ENCODE data around the gene ANGPTL1. TPM values are rescaled to one million over a fixed set of nuclear protein-coding genes. Genes with fewer than 3 reads are reported as not detected.
A peak's percentile ranks its signal among the peaks of the same experiment; 100 is the strongest.

The ANGPTL1 gene, protein sequence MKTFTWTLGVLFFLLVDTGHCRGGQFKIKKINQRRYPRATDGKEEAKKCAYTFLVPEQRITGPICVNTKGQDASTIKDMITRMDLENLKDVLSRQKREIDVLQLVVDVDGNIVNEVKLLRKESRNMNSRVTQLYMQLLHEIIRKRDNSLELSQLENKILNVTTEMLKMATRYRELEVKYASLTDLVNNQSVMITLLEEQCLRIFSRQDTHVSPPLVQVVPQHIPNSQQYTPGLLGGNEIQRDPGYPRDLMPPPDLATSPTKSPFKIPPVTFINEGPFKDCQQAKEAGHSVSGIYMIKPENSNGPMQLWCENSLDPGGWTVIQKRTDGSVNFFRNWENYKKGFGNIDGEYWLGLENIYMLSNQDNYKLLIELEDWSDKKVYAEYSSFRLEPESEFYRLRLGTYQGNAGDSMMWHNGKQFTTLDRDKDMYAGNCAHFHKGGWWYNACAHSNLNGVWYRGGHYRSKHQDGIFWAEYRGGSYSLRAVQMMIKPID
- polyA plus RNA-seq: 11.0 TPM
- long read RNA-seq, donor 1: 0 reads
- long read RNA-seq, donor 2: 0 reads
- long read RNA-seq, donor 3: 0 reads
- long read RNA-seq, donor 4: 0 reads
- long read RNA-seq, donor 5, partial matches to known transcripts: 0 of 3 reads
- long read RNA-seq, donor 5, other reads (novel, unspliced or antisense): 0 of 3 reads
- long read RNA-seq, donor 6, partial matches to known transcripts: 0 of 2 reads
- long read RNA-seq, donor 6, other reads (novel, unspliced or antisense): 0 of 2 reads
- long read RNA-seq, donor 7: 0 reads
- long read RNA-seq, donor 8, partial matches to known transcripts: 0 of 1 reads
- long read RNA-seq, donor 8, other reads (novel, unspliced or antisense): 0 of 1 reads
- long read RNA-seq, donor 9: 0 reads
- long read RNA-seq, donor 10, partial matches to known transcripts: 0 of 2 reads
- long read RNA-seq, donor 10, other reads (novel, unspliced or antisense): 0 of 2 reads
- long read RNA-seq, donor 11, partial matches to known transcripts: 0 of 3 reads
- long read RNA-seq, donor 11, other reads (novel, unspliced or antisense): 0 of 3 reads

DNA sequence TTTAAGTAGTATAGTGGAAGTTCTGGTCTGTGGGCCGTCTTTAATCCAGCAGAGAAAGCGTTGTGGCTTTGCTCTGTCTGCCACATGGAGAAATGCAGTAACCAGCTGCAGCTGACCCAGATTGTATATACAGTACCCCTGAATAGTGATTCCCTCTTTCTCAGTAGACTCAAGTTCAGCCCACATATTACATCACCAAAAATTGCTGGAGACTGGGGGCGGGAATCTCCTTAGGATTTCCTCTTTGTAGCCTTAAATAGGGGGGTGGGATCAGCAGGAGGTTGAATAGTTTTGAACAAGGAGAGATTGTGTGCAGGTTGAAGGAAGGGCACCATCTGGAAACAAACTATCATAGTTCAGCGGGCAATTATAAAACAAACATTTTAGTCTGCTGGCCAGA is at the start of gene ANGPTL1:
Gene ANGPTL1, minus strand, starts transcription at position 134 of the 400 bp plus-strand sequence. CDS start 5,301 bp downstream, outside the sequence.
- H3K4me3 ChIP-seq (ENCODE audit: low read length): no peak within 1 kb of the TSS
- no peaks in the 10 kb centered on the region for H3K9me3 ChIP-seq (ENCODE audit: control insufficient read depth, low read depth, low read length)
- H3K36me3 ChIP-seq (ENCODE audit: control insufficient read depth, insufficient read depth, low read length): no peaks in the 10 kb centered on the region
- peaks cover 7% of the 10 kb centered on the region for H3K4me1 ChIP-seq (ENCODE audit: control insufficient read depth, insufficient read depth, low read length)
- peak; percentile 12 to 41 for DNase-seq
- WGBS (ENCODE audit: insufficient coverage, low lambda C conversion rate): no CpG with 5 or more reads among the region's 4 CpGs
- H3K27ac ChIP-seq (ENCODE audit: low read length): no peak within 1 kb of the TSS
- H3K27me3 ChIP-seq (ENCODE audit: control insufficient read depth, insufficient read depth, low read length): no peaks in the 10 kb centered on the region

DNA sequence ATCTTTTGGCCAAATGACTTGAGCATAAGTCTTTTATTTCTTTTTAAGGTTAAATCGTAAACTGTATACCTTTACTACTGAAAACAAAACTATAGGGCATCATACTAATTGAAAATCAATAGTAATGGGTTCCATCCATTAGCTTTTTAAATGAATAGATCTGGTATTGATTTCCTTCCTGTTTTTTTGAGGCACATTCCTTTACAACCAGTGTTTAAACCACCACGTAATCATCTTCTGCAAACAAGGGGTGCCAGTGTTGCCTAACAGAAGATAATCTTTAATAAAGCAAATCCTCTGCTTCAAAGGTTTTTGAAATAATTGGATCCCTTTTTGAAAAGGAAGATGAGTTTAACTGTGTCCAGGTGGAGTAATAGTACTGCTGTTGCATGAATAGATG is 48.7 kb upstream of the ANGPTL1 start:
- peaks cover 6% of the 10 kb centered on the region for H3K36me3 ChIP-seq (ENCODE audit: control insufficient read depth, insufficient read depth, low read length)
- no peaks in the 10 kb centered on the region for H3K9me3 ChIP-seq (ENCODE audit: control insufficient read depth, low read depth, low read length)
- H3K4me1 ChIP-seq (ENCODE audit: control insufficient read depth, insufficient read depth, low read length): no peaks in the 10 kb centered on the region
- no peaks in the 10 kb centered on the region for H3K27me3 ChIP-seq (ENCODE audit: control insufficient read depth, insufficient read depth, low read length)
- WGBS (ENCODE audit: insufficient coverage, low lambda C conversion rate): 86% methylated on average over 1 of the region's 2 CpGs
- no peak overlapping the region for H3K27ac ChIP-seq (ENCODE audit: low read length)
- no peak overlapping the region for H3K4me3 ChIP-seq (ENCODE audit: low read length)
- no peak for DNase-seq

DNA sequence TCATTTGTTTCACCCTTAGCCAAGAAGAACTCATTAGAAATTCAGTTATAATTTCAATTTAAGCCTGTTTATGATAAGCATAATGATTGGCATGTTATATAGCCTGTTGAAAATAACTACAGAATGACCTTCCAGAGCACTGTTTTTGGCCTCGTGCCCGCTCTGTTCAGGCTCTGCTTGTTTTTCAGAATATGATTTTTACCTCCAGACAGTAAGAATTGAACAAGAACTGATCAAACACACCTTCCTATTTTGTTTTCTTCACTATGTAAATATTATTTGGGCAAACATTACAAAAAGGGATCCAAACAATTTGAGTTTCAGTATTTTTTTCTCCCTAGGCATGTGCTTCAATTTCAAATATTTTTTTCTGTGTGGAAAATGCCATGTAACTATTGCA is 48.1 kb upstream of the ANGPTL1 start:
- WGBS (ENCODE audit: insufficient coverage, low lambda C conversion rate): no CpG with 5 or more reads among the region's 2 CpGs
- no peak overlapping the region for H3K4me3 ChIP-seq (ENCODE audit: low read length)
- H3K36me3 ChIP-seq (ENCODE audit: control insufficient read depth, insufficient read depth, low read length): peaks cover 11% of the 10 kb centered on the region
- no peaks in the 10 kb centered on the region for H3K27me3 ChIP-seq (ENCODE audit: control insufficient read depth, insufficient read depth, low read length)
- H3K27ac ChIP-seq (ENCODE audit: low read length): no peak overlapping the region
- no peak for DNase-seq
- H3K9me3 ChIP-seq (ENCODE audit: control insufficient read depth, low read depth, low read length): no peaks in the 10 kb centered on the region
- H3K4me1 ChIP-seq (ENCODE audit: control insufficient read depth, insufficient read depth, low read length): no peaks in the 10 kb centered on the region

DNA sequence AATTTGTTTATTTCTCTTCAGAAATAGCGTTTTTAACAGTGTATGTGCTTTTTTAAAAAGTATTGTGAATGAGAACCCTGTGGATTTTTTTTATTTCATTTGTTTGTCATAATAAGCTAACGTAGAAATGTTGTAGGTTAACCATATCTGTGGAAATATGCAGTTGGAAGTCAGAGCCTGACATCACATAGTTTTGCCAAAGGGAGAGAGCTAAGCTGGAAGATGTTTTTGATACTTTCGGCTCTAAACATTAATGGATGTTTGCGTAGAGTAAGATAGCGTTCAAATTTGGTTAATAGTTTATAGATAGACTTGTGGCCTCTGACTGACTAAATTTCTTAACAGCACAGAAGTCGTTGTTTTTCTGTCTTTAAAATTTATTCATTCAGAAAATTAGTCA is 47.4 kb upstream of the ANGPTL1 start:
- DNase-seq: no peak
- Histone ChIP-seq H3K27me3 (ENCODE audit: control insufficient read depth, insufficient read depth, low read length) (no peaks in the 10 kb centered on the region), H3K9me3 (ENCODE audit: control insufficient read depth, low read depth, low read length) (no peaks in the 10 kb centered on the region), H3K4me3 (ENCODE audit: low read length) (no peak overlapping the region), H3K36me3 (ENCODE audit: control insufficient read depth, insufficient read depth, low read length) (peaks cover 15% of the 10 kb centered on the region), H3K27ac (ENCODE audit: low read length) (no peak overlapping the region), H3K4me1 (ENCODE audit: control insufficient read depth, insufficient read depth, low read length) (no peaks in the 10 kb centered on the region)
- 91% methylated on average over 4 of the region's 6 CpGs for WGBS (ENCODE audit: insufficient coverage, low lambda C conversion rate)

DNA sequence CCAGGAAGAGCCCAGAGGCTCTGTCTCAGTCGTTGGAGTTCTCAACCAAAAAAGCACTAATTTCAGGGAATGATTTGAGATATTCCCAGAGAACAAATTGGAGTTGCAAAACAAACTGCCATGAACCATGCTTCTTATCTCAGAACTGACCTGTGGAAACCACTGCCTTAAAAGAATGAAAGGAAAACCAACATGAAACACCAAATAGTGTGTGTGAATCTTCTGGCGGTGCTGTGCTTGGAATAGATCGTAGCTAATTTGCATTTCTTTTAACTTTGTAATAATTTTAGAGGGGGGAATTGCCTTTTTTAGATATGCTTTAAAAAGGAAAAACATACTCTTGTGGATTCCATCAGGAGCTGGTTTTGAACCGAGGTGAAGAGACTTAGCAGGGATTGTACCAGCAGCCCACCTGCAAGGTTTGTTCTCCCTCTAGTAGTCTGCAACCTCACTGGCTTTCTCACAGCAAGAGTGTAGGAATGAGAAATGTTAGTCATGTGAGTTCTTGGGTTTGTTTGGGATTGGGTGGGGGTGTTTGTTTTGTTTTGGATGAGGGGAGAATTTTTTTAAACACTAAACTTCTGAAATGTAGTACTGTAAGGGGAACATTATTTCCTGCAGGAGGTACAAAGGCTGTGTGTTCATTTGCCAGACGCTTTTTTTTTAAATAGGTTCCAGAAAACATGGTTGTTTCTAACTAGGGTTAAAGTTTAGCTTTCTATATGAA is 45.7 kb upstream of the ANGPTL1 start:
- DNase-seq: no peak
- H3K27ac ChIP-seq (ENCODE audit: low read length): no peak overlapping the region
- H3K4me3 ChIP-seq (ENCODE audit: low read length): no peak overlapping the region
- 80% methylated on average over 1 of the region's 5 CpGs for WGBS (ENCODE audit: insufficient coverage, low lambda C conversion rate)
- no peaks in the 10 kb centered on the region for H3K27me3 ChIP-seq (ENCODE audit: control insufficient read depth, insufficient read depth, low read length)
- H3K36me3 ChIP-seq (ENCODE audit: control insufficient read depth, insufficient read depth, low read length): peaks cover 15% of the 10 kb centered on the region
- no peaks in the 10 kb centered on the region for H3K4me1 ChIP-seq (ENCODE audit: control insufficient read depth, insufficient read depth, low read length)
- H3K9me3 ChIP-seq (ENCODE audit: control insufficient read depth, low read depth, low read length): no peaks in the 10 kb centered on the region

DNA sequence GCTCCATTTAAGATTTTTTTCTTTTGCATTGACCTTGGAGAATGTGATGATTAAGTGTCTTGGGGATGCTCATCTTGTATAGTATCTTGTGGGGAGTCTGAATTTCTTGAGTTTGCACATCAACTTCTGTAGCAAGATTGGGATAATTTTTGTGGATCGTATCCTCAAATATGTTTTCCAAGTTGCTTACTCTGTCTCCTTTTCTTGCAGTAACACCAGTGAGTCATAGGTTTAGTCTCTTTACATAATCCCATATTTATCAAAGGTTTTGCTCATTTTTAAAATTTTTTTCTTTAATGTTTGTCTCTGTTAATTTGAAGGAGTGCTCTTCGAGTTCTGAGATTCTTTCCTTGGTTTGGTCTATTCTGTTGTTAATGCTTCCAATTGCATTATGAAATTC is 41.7 kb upstream of the ANGPTL1 start:
- Histone ChIP-seq H3K4me1 (ENCODE audit: control insufficient read depth, insufficient read depth, low read length) (no peaks in the 10 kb centered on the region), H3K36me3 (ENCODE audit: control insufficient read depth, insufficient read depth, low read length) (peaks cover 23% of the 10 kb centered on the region), H3K9me3 (ENCODE audit: control insufficient read depth, low read depth, low read length) (no peaks in the 10 kb centered on the region), H3K27me3 (ENCODE audit: control insufficient read depth, insufficient read depth, low read length) (no peaks in the 10 kb centered on the region), H3K4me3 (ENCODE audit: low read length) (no peak overlapping the region), H3K27ac (ENCODE audit: low read length) (no peak overlapping the region)
- WGBS (ENCODE audit: insufficient coverage, low lambda C conversion rate): 100% methylated on average over 1 of the region's 2 CpGs
- no peak for DNase-seq

DNA sequence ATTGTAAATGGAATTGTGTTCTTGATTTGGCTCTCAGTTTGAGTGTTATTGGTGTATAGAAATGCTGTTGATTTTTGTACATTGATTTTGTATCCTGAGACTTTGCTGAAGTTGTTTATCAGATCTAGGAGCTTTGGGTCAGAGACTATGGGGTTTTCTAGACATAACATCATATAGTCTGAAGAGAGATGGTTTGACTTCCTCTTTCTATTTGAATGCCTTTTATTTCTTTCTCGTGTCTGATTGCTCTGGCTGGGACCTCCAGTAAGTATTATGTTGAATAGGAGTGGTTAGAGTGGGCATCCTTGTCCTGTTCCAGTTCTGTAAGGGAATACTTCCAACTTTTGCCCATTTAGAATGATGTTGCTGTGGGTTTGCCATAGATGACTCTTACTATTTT is 39.1 kb upstream of the ANGPTL1 start:
- Histone ChIP-seq H3K4me1 (ENCODE audit: control insufficient read depth, insufficient read depth, low read length) (no peaks in the 10 kb centered on the region), H3K27me3 (ENCODE audit: control insufficient read depth, insufficient read depth, low read length) (no peaks in the 10 kb centered on the region), H3K9me3 (ENCODE audit: control insufficient read depth, low read depth, low read length) (no peaks in the 10 kb centered on the region), H3K36me3 (ENCODE audit: control insufficient read depth, insufficient read depth, low read length) (peaks cover 23% of the 10 kb centered on the region), H3K27ac (ENCODE audit: low read length) (no peak overlapping the region), H3K4me3 (ENCODE audit: low read length) (no peak overlapping the region)
- no CpG with 5 or more reads among the region's 1 CpG for WGBS (ENCODE audit: insufficient coverage, low lambda C conversion rate)
- no peak for DNase-seq

DNA sequence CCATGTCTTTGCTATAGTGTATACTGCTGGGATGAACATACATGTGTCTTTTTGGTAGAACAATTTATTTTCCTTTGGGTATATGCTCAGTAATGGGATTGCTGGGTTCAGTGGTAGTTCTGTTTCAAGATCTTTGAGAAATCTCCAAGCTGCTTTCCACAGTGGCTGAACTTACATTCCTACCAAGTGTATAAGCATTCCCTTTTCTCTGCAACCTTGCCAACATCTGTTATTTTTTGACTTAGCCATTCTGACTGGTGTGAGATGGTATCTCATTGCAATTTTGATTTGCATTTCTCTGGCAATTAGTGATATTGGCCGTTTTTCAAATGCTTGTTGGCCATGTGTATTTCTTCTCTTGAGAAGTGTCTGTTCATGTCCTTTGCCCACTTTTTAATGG is 37.5 kb upstream of the ANGPTL1 start:
- WGBS (ENCODE audit: insufficient coverage, low lambda C conversion rate): 100% methylated on average over 1 of the region's 1 CpG
- H3K9me3 ChIP-seq (ENCODE audit: control insufficient read depth, low read depth, low read length): no peaks in the 10 kb centered on the region
- no peak overlapping the region for H3K27ac ChIP-seq (ENCODE audit: low read length)
- H3K27me3 ChIP-seq (ENCODE audit: control insufficient read depth, insufficient read depth, low read length): no peaks in the 10 kb centered on the region
- H3K36me3 ChIP-seq (ENCODE audit: control insufficient read depth, insufficient read depth, low read length): peaks cover 14% of the 10 kb centered on the region
- no peak for DNase-seq
- H3K4me1 ChIP-seq (ENCODE audit: control insufficient read depth, insufficient read depth, low read length): no peaks in the 10 kb centered on the region
- no peak overlapping the region for H3K4me3 ChIP-seq (ENCODE audit: low read length)

DNA sequence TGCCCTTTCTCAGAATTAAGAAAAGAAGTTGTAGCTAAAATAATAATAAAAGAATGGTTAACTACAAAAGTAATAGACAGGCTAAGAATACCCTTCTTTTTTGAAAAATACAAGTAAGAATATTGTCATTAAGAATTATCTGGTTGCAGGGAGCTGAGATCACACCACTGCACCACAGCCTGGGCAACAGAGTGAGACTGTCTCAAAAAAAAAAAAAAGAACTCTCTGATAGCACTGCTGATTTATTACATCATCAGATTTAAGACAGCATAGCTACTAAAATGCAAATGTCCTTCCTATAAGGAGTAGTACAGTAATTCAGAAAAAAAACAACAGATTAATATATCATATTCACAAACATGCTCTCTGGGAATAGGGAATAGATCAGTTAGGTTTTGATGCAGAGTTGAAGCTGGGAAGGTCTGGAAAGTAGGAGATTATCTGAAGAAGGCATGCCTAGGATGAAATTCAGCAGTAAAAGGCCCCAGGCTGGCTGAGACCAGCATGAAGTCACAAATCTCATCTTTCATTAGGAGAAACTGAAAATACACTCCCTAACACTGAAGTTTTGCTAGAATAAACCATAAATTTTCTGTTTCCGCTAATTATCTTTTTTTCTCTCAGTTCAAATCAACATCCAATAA is 30.7 kb upstream of the ANGPTL1 start:
- no CpG with 5 or more reads among the region's 1 CpG for WGBS (ENCODE audit: insufficient coverage, low lambda C conversion rate)
- H3K27me3 ChIP-seq (ENCODE audit: control insufficient read depth, insufficient read depth, low read length): no peaks in the 10 kb centered on the region
- H3K36me3 ChIP-seq (ENCODE audit: control insufficient read depth, insufficient read depth, low read length): peaks cover 6% of the 10 kb centered on the region
- no peak overlapping the region for H3K4me3 ChIP-seq (ENCODE audit: low read length)
- DNase-seq: no peak
- no peak overlapping the region for H3K27ac ChIP-seq (ENCODE audit: low read length)
- no peaks in the 10 kb centered on the region for H3K9me3 ChIP-seq (ENCODE audit: control insufficient read depth, low read depth, low read length)
- H3K4me1 ChIP-seq (ENCODE audit: control insufficient read depth, insufficient read depth, low read length): no peaks in the 10 kb centered on the region
